Psoas muscle (tissue), 8 donors: Measurements from ENCODE around the gene NR2C1. TPM values are rescaled to one million over a fixed set of nuclear protein-coding genes. Genes with fewer than 3 reads are reported as not detected.

Experiments used
- ATAC-seq, 4 donors: fragments of 200-7000 bp; cut with Tn5 transposase; one replicate each; pipeline ENCODE4 v1.9.1; 2020; ENCODE audit warnings: moderate library complexity in 3 of 4, mild to moderate bottlenecking in 2 of 4
- DNase-seq, 2 donors: peaks; one replicate each; pipeline ENCODE4 v3.0.0-alpha.2; 2020
- H3K27ac ChIP-seq: fragments of 200-600 bp; one replicate; pipeline ENCODE4 v1.8.0; 2022
- H3K27me3 ChIP-seq, 3 donors: fragments of 200-600 bp in 1 of 3; one replicate each; pipeline versions ENCODE4 v1.6.1 to v1.8.0; 2013 to 2022; ENCODE audit warnings: low read length in 2 of 3, mild to moderate bottlenecking in 2 of 3, moderate library complexity in 1 of 3; ENCODE audit not compliant: insufficient read depth in 3 of 3
- H3K36me3 ChIP-seq, 2 donors: fragments of 200-600 bp in 1 of 2; one replicate each; pipeline versions ENCODE4 v1.6.1 to v1.8.0; 2013 to 2022; ENCODE audit warnings: low read depth in 1 of 2, mild to moderate bottlenecking in 1 of 2, moderate library complexity in 1 of 2; ENCODE audit not compliant: insufficient read depth in 1 of 2
- H3K4me1 ChIP-seq: fragments of 200-600 bp; one replicate; pipeline ENCODE4 v1.8.0; 2022
- H3K4me3 ChIP-seq: fragments of 200-600 bp; one replicate; pipeline ENCODE4 v1.8.0; 2022; ENCODE audit warnings: mild to moderate bottlenecking
- H3K9me3 ChIP-seq: fragments of 200-600 bp; one replicate; pipeline ENCODE4 v1.8.0; 2022
- WGBS, 3 donors: extraction: QIAGEN DNeasy Blood & Tissue Kit; methylation state at CpG; one replicate each; pipeline versions ENCODE4 v1.1.6 to v1.1.7; 2013; 5-methylcytosine and 5-hydroxymethylcytosine counted together
- intact Hi-C, 2 donors: fragments of 100-400 bp; cut with DNase I; formaldehyde crosslinking; loops; one replicate each; pipeline versions ENCODE4 v1.11.0 to v1.14.2; 2022
- polyA plus RNA-seq, 3 donors: library from polyadenylated mRNA; stranded (reverse); fragments of 200-250 nt; gene quantifications; one replicate each; pipeline ENCODE4 v1.2.3, GENCODE V29; 2013
- total RNA-seq, 4 donors: library from RNA; stranded (reverse); fragmentation: NEBNext Ultra II Directional in 2 of 4; extraction: Animal tissue kit (Norgen Biotek cat#: 25700) in 2 of 4; gene quantifications; one replicate each; pipeline versions ENCODE4 v1.2.1 to v1.2.4, GENCODE V29; 2021 to 2023
- TF ChIP-seq, protein P1 (sequence below): fragments of 200-600 bp; IDR thresholded peaks from one replicate; pipeline ENCODE4 v1.8.0; 2022; ENCODE audit warnings: antibody characterized with exemption
- donor health status: healthy with polysubstance abuse.
- donor health status: DM: no; HTN: no; CAD: no; lungs with moderate emphysema.
- donor health status: Bipolar disorder and iron deficiency.
- donor health status: healthy.
- donor health status: DM: yes; HTN: yes; CAD: no.
- donor health status: DM: no; HTN: no; CAD: no.
- donor health status: DM: no; HTN: no; CAD: no.
- donor health status: DM: yes; HTN: yes; CAD: no.

The NR2C1 gene
- total and polyA plus RNA-seq, 7 donors: 15.0 to 32.3 (median 20.5) TPM

GRCh38 chr12:95014554-95014953 is 58.9 kb downstream of the NR2C1 start:
- Histone ChIP-seq H3K4me1 (no peaks in the 10 kb centered on the region), H3K27ac (no peak overlapping the region), H3K9me3 (peaks cover 3% of the 10 kb centered on the region), H3K4me3 (no peak overlapping the region), H3K36me3 (peaks cover 0 to 8% of the 10 kb centered on the region in 2 donors), H3K27me3 (no peaks in the 10 kb centered on the region)
- no peak for ATAC-seq
- TF ChIP-seq, protein P1, sequence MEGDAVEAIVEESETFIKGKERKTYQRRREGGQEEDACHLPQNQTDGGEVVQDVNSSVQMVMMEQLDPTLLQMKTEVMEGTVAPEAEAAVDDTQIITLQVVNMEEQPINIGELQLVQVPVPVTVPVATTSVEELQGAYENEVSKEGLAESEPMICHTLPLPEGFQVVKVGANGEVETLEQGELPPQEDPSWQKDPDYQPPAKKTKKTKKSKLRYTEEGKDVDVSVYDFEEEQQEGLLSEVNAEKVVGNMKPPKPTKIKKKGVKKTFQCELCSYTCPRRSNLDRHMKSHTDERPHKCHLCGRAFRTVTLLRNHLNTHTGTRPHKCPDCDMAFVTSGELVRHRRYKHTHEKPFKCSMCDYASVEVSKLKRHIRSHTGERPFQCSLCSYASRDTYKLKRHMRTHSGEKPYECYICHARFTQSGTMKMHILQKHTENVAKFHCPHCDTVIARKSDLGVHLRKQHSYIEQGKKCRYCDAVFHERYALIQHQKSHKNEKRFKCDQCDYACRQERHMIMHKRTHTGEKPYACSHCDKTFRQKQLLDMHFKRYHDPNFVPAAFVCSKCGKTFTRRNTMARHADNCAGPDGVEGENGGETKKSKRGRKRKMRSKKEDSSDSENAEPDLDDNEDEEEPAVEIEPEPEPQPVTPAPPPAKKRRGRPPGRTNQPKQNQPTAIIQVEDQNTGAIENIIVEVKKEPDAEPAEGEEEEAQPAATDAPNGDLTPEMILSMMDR: no peak
- intact Hi-C loops: no loop called here
- no peak for DNase-seq

- TF ChIP-seq, protein P1: no peak
- intact Hi-C loops: no loop called here
Observed at GRCh38 chr12:95006206-95006605, 67.2 kb downstream of the NR2C1 start.

GRCh38 chr12:95004610-95005009 is 68.8 kb downstream of the NR2C1 start:
- H3K9me3 ChIP-seq: peaks cover 8% of the 10 kb centered on the region
- TF ChIP-seq, protein P1: no peak
- WGBS, 3 donors: 90 to 99% (median 98%) methylated on average over 2 of the region's 2 CpGs
- peaks cover 0 to 20% of the 10 kb centered on the region in 2 donors for H3K36me3 ChIP-seq
- no peaks in the 10 kb centered on the region for H3K27me3 ChIP-seq
- DNase-seq (no peak), ATAC-seq (no peak)
- H3K4me3 ChIP-seq: peak overlapping the region; percentile 91
- intact Hi-C loops: no loop called here
- H3K4me1 ChIP-seq: peaks cover 18% of the 10 kb centered on the region
- H3K27ac ChIP-seq: no peak overlapping the region

More at GRCh38 chr12:95006206-95006605, 67.2 kb downstream of the NR2C1 start:
- no peak for ATAC-seq
- H3K36me3 ChIP-seq: peaks cover 0 to 11% of the 10 kb centered on the region in 2 donors
- H3K4me1 ChIP-seq: peaks cover 18% of the 10 kb centered on the region
- H3K4me3 ChIP-seq: no peak overlapping the region
- no peak overlapping the region for H3K27ac ChIP-seq
- 89 to 91% (median 90%) methylated on average over 4 of the region's 4 CpGs for WGBS, 3 donors
- no peak for DNase-seq
- H3K27me3 ChIP-seq: no peaks in the 10 kb centered on the region
- H3K9me3 ChIP-seq: peaks cover 11% of the 10 kb centered on the region

- TF ChIP-seq, protein P1: no peak
- Histone ChIP-seq H3K4me1 (peaks cover 23% of the 10 kb centered on the region), H3K27me3 (no peaks in the 10 kb centered on the region), H3K27ac (peak overlapping the region; percentile 89), H3K9me3 (peaks cover 8% of the 10 kb centered on the region), H3K4me3 (peak overlapping the region; percentile 91), H3K36me3 (peaks cover 0 to 20% of the 10 kb centered on the region in 2 donors)
- WGBS, 3 donors: 60 to 66% (median 61%) methylated on average over 15 of the region's 15 CpGs
- intact Hi-C loops: no loop called here
- DNase-seq: no peak
- ATAC-seq: peak; percentile 4 to 46 (median 36)
Observed at GRCh38 chr12:95003921-95004272, 69.5 kb downstream of the NR2C1 start.
